ENCODE measurements around the gene LASP1NB.

GRCh38 chr17:38903404-38903803 lies 22.0 kb upstream of the LASP1NB start:
- TF ChIP-seq CTCF (conservative IDR thresholded peaks at IDR 0.05) (no peak), ZFX (IDR thresholded peaks at IDR 0.05) (no peak)
